Lower leg skin (tissue), 4 donors: ENCODE measurements around the gene ABCF3. TPM values are rescaled to one million over a fixed set of nuclear protein-coding genes. Genes with fewer than 3 reads are reported as not detected.

Experiments used
- DNase-seq, 2 donors: peaks; one replicate each; pipeline ENCODE4 v3.0.0-alpha.2; 2019; ENCODE audit warnings: low spot score in 2 of 2
- H3K4me3 ChIP-seq: fragments of 200-600 bp; sonication (generic); 2 replicates; pipeline ENCODE4 v1.5.1; 2017; ENCODE audit warnings: mild to moderate bottlenecking, low read depth; ENCODE audit not compliant: poor library complexity, severe bottlenecking
- POLR2A ChIP-seq, 2 donors: fragments of 450-650 bp; IDR thresholded peaks; one replicate each; pipeline ENCODE4 v1.6.1; 2016 to 2017; ENCODE audit warnings: antibody characterized with exemption in 2 of 2, mild to moderate bottlenecking in 1 of 2, moderate library complexity in 1 of 2
- WGBS, 2 donors: methylation state at CpG; one replicate each; pipeline ENCODE4 v1.1.5; 2018; 5-methylcytosine and 5-hydroxymethylcytosine counted together
- intact Hi-C: fragments of 100-400 bp; cut with DNase I; formaldehyde crosslinking; loops from one replicate; pipeline ENCODE4 v1.15.0; 2023; ENCODE audit warnings: low total_unique reads
- microRNA counts, 2 donors: library from miRNA; unstranded; fragments of <30 nt; microRNA quantifications; one replicate each; lab custom pipeline; 2016
- microRNA-seq, 2 donors: library from miRNA; unstranded; fragments of <30 nt; microRNA quantifications; one replicate each; pipeline ENCODE4, GENCODE V29; 2016; ENCODE audit warnings: borderline replicate concordance in 2 of 2, borderline number of aligned reads in 1 of 2
- total RNA-seq, 4 donors: library from RNA; depleted of rRNA; stranded (reverse); fragments of >200 nt; gene quantifications; one replicate each; pipeline ENCODE4 v1.1.0, GENCODE V29; 2016
- TF ChIP-seq, protein P1 (sequence below), 3 donors: fragments of 450-650 bp; IDR thresholded peaks; one replicate each; pipeline ENCODE4 v1.5.1; 2016; ENCODE audit warnings: antibody characterized with exemption in 3 of 3, mild to moderate bottlenecking in 3 of 3, moderate library complexity in 2 of 3

Gene ABCF3
- total RNA-seq, 4 donors from 2014 or later = 47.6 to 62.9 (median 53.6) TPM

DNA sequence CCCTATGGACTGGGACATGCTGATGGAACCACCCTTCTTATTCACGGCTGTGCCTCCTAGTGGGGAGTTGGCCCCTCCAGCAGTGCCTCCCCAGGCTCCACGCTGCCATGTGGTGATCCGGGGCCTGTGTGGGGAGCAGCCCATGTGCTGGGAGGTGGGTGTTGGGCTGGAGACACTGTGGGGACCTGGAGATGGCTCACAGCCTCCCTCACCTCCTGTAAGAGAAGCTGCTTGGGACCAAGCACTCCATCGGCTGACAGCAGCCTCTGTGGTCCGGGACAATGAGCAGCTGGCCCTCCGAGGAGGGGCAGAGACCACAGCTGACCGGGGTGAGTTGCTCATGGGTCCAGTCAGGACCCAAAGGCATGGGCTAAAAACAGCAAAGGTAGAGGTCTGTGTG is 53.7 kb downstream of the ABCF3 start:
- no peak for TF ChIP-seq POLR2A (IDR thresholded peaks at IDR 0.05)
- TF ChIP-seq, protein P1, sequence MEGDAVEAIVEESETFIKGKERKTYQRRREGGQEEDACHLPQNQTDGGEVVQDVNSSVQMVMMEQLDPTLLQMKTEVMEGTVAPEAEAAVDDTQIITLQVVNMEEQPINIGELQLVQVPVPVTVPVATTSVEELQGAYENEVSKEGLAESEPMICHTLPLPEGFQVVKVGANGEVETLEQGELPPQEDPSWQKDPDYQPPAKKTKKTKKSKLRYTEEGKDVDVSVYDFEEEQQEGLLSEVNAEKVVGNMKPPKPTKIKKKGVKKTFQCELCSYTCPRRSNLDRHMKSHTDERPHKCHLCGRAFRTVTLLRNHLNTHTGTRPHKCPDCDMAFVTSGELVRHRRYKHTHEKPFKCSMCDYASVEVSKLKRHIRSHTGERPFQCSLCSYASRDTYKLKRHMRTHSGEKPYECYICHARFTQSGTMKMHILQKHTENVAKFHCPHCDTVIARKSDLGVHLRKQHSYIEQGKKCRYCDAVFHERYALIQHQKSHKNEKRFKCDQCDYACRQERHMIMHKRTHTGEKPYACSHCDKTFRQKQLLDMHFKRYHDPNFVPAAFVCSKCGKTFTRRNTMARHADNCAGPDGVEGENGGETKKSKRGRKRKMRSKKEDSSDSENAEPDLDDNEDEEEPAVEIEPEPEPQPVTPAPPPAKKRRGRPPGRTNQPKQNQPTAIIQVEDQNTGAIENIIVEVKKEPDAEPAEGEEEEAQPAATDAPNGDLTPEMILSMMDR (IDR thresholded peaks at IDR 0.05) = no peak
- intact Hi-C loops = loop anchor here (5.0 kb wide), 1 partner anchor 97 kb away; no protein-coding TSS in a partner anchor
- no peak overlapping the region for H3K4me3 ChIP-seq
- no peak for DNase-seq
- 69 to 84% methylated on average over 4 to 7 of the region's 7 CpGs for WGBS, 2 donors

DNA sequence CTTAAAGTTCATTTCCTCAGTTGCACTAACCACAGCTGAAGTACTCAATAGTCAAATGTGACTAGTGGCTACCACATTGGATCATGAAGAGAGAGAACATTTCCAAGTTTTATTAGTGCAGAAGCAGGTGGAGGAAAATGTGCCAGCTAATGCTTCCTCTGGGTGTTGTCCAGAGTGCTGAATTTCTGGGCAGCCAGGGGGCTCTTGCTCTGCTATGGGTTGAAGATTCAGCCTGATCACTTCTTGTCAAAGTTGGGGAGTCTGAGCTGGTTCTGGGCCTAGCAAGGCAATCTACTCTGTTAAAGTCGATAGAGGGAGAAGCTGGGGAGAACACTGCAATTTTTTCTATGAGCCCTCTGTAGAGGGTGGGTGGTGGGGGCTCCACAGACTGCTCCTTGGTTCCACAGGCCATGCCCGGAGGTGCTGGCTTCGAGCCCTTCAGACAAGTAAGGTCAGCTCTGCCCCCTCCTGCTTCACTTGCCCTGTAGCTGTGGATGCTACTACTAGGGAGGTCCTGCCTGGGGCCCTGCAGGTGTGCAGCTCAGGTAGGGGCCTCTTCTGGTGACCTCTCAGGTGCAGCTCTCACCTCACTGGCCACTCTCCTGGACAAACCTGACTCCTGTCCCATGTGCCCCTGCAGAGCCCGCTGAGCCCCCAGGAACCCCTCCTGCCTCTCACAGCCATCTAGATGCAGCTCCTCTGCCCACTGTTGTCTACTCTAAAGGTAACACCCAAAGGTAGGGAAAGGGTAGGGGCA is 54.6 kb downstream of the ABCF3 start:
- H3K4me3 ChIP-seq = no peak overlapping the region
- no peak for TF ChIP-seq POLR2A (IDR thresholded peaks at IDR 0.05)
- TF ChIP-seq, protein P1 (IDR thresholded peaks at IDR 0.05) = no peak
- intact Hi-C loops = loop anchor here (5.0 kb wide), 1 partner anchor 98 kb away; no protein-coding TSS in a partner anchor
- WGBS, 2 donors = 70 to 85% methylated on average over 4 of the region's 4 CpGs
- DNase-seq = no peak

DNA sequence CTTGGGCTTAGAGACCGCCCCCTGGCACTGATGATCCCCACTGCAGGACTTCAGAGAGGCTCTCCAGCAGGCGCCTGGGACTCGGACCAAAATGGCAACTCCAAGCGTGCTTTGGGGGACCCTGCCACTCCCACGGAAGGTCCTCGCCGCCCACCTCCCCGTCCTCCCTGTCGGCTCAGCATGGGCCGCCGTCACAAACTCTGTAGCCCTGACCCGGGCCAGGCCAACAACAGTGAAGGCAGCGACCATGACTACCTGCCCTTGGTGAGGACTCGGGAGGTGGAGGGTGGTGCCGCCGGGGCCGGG is 55.1 kb downstream of the ABCF3 start:
- TF ChIP-seq, protein P1 (IDR thresholded peaks at IDR 0.05) = no peak
- no peak for TF ChIP-seq POLR2A (IDR thresholded peaks at IDR 0.05)
- WGBS, 2 donors = 51 to 54% methylated on average over 9 to 14 of the region's 17 CpGs
- no peak overlapping the region for H3K4me3 ChIP-seq
- intact Hi-C loops = loop anchor here (5.0 kb wide), 1 partner anchor 99 kb away; no protein-coding TSS in a partner anchor
- DNase-seq = no peak

DNA sequence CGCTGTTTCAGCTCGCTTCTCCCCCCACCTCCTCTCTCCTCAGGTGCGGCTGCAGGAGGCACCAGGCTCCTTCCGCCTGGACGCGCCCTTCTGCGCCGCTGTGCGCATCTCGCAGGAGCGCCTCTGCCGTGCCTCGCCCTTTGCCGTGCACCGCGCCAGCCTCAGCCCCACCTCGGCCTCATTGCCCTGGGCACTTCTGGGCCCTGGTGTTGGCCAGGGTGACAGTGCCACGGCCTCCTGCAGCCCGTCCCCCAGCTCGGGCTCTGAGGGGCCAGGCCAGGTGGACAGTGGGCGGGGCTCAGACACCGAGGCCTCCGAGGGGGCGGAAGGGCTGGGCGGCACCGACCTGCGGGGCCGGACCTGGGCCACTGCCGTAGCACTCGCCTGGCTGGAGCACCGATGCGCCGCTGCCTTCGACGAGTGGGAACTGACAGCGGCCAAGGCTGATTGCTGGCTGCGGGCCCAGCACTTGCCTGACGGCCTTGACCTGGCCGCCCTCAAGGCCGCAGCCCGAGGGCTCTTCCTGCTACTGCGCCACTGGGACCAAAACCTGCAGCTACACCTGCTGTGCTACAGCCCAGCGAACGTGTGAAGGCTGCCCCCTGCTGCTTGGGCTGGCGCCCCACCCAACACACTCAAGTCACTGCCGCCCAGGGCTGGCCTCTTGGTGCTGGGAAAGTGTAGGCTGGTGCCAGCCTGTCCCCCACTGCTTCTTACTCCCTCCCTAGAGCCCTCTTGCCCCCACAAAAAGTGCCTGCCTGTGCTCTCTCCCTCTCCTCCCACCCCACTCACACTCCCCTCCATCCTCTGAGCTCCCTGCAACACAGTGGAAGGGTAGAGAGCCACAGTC is 55.7 kb downstream of the ABCF3 start:
- no peak for DNase-seq
- intact Hi-C loops = loop anchor here (5.0 kb wide), 1 partner anchor 99 kb away; no protein-coding TSS in a partner anchor
- no peak overlapping the region for H3K4me3 ChIP-seq
- TF ChIP-seq POLR2A (IDR thresholded peaks at IDR 0.05) = no peak
- TF ChIP-seq, protein P1 (IDR thresholded peaks at IDR 0.05) = peak in 1 of 3 donors; percentile 40
- 28 to 35% methylated on average over 8 to 12 of the region's 46 CpGs for WGBS, 2 donors

DNA sequence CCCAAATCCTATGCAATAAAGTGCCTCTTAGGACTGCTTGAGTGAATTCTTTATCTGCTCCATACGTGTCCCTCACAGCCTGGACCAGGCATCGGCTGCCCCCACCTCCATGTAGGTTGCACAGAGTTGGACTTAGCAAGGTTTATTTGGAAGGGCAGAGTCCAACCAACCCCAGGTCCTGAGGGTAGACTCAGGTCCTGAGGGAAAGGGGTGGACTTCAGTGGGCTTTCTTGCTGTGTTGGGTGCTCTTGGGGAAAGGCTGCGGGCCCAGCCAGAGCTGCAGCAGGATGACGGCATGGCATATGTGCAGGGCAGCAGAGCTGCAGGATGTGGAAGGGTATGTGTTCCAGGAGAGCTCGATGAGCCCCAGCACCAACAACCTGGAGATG is 56.3 kb downstream of the ABCF3 start:
- intact Hi-C loops = loop anchor here (5.0 kb wide), 1 partner anchor 100 kb away; no protein-coding TSS in a partner anchor
- no peak for DNase-seq
- WGBS, 2 donors = 81 to 87% methylated on average over 5 of the region's 5 CpGs
- TF ChIP-seq, protein P1 (IDR thresholded peaks at IDR 0.05) = no peak
- no peak for TF ChIP-seq POLR2A (IDR thresholded peaks at IDR 0.05)
- no peak overlapping the region for H3K4me3 ChIP-seq

MicroRNA genes within 50 kb of the gene (microRNA counts, 767-probe panel; counts per million panel counts)
- 0 to 358 counts per million in 2 donors for microRNA hsa-miR-1224-3p (lab: Ali Mortazavi, UCI)
- 0 to 358 counts per million in 2 donors for microRNA hsa-miR-1224-5p (lab: Ali Mortazavi, UCI)

Small RNA genes within 50 kb of the gene (microRNA-seq; reads per million reads assigned to microRNA genes)
- 0 to 0.68 reads per million in 2 donors for gene MIR1224

Other genes with a start within 250 kb of the ABCF3 start
- gene ABCC5, start 168.3 kb upstream of the ABCF3 start, total RNA-seq = 10 to 100 TPM in 3 of 4 donors, 1 to 10 TPM in 1; 8.9 to 14.3 (median 11.9) TPM
- not detected for gene HTR3D, start 154.5 kb upstream of the ABCF3 start, total RNA-seq
- not detected for gene HTR3C, start 133.2 kb upstream of the ABCF3 start, total RNA-seq
- not detected for gene HTR3E, start 89.1 kb upstream of the ABCF3 start, total RNA-seq
- gene EIF2B5, start 50.8 kb upstream of the ABCF3 start, total RNA-seq = 10 to 100 TPM; 36.5 to 52.5 (median 40.1) TPM
- 10 to 100 TPM; 37.9 to 81.9 (median 42.4) TPM for gene DVL3, start 30.8 kb upstream of the ABCF3 start, total RNA-seq
- 100 to 1,000 TPM; 109 to 168 (median 122) TPM for gene AP2M1, start 11.3 kb upstream of the ABCF3 start, total RNA-seq
- not detected for gene VWA5B2, start 43.4 kb downstream of the ABCF3 start, total RNA-seq
- gene ALG3, start 62.8 kb downstream of the ABCF3 start, total RNA-seq = 10 to 100 TPM; 41.7 to 53.6 (median 46.2) TPM
- 1 to 10 TPM; 4.3 to 7.7 (median 6.1) TPM for gene EEF1AKMT4, start 63.5 kb downstream of the ABCF3 start, total RNA-seq
- not detected for gene CAMK2N2, start 75.4 kb downstream of the ABCF3 start, total RNA-seq
- not detected for gene ECE2, start 89.8 kb downstream of the ABCF3 start, total RNA-seq
- gene PSMD2, start 113.0 kb downstream of the ABCF3 start, total RNA-seq = 100 to 1,000 TPM; 194 to 263 (median 211) TPM
- 100 to 1,000 TPM; 418 to 445 (median 433) TPM for gene EIF4G1, start 128.4 kb downstream of the ABCF3 start, total RNA-seq
- 10 to 100 TPM; 60.3 to 81.7 (median 66.9) TPM for gene FAM131A, start 151.4 kb downstream of the ABCF3 start, total RNA-seq
- gene CLCN2, start 175.4 kb downstream of the ABCF3 start, total RNA-seq = 1 to 10 TPM; 1.7 to 6.0 (median 4.0) TPM
- 10 to 100 TPM; 54.7 to 95.9 (median 66.8) TPM for gene POLR2H, start 175.5 kb downstream of the ABCF3 start, total RNA-seq
- gene THPO, start 192.0 kb downstream of the ABCF3 start, total RNA-seq = 1 to 10 TPM in 1 of 4 donors, under 1 TPM in 2, not detected in 1; 0.36 to 1.3 (median 0.37) TPM
- gene CHRD, start 193.9 kb downstream of the ABCF3 start, total RNA-seq = 1 to 10 TPM; 3.3 to 5.2 (median 4.3) TPM